ENCODE data around the gene GK. TPM values are rescaled to one million over a fixed set of nuclear protein-coding genes. Genes with fewer than 3 reads are reported as not detected.

GK gene
- total RNA-seq, 1 experiment from 2014 or later = 9.8 TPM

DNA sequence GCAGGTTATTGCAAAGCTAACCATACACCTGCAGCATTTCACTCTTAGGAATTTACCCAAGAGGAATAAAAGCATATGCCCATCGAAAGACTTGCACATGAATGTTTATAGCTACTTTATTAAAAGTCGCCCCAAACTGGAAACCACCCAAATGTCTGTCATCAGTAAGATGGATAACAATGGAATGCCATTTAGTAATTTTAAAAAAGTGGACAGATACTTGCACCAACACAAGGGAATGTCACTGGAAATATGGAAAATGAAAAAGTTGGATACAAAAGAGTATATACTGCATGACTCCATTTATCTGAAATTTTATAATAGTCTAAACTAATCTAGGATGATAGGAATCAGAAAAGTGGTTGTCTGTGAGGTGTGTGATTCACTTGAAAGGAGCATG, 12.9 kb downstream of the GK start:
- no peak overlapping the region for H3K23ac ChIP-seq (ENCODE audit: insufficient read length, low read depth, low read length)
- no peaks in the 10 kb centered on the region for H4K20me1 ChIP-seq (ENCODE audit: control insufficient read depth, insufficient read depth, insufficient read length)
- no peaks in the 10 kb centered on the region for H3K79me1 ChIP-seq (ENCODE audit: insufficient read depth, low read depth, low read length, poor library complexity, severe bottlenecking)
- H2AFZ ChIP-seq (ENCODE audit: low read length) = no peak overlapping the region
- H3T11ph ChIP-seq (ENCODE audit: low read length) = no peak overlapping the region
- no peak overlapping the region for H2BK5ac ChIP-seq (ENCODE audit: insufficient read length, low read length)
- no peak overlapping the region for H3K4me2 ChIP-seq (ENCODE audit: insufficient read depth, insufficient read length, low read length)
- no peak overlapping the region for H2BK12ac ChIP-seq (ENCODE audit: insufficient read length, low read depth, low read length)
- H3K27me3 ChIP-seq (ENCODE audit: insufficient read depth, low read length) = no peaks in the 10 kb centered on the region
- no peak overlapping the region for H4K5ac ChIP-seq (ENCODE audit: insufficient read length, low read depth, low read length)
- H2BK20ac ChIP-seq (ENCODE audit: low read depth, low read length, poor library complexity, severe bottlenecking) = no peak overlapping the region
- Mint-ChIP-seq H3K4me1 (peaks cover 6 to 8% of the 10 kb centered on the region in 2 experiments; a peak in 3 of 4 replicates), H3K27me3 (ENCODE audit: low read depth) (no peaks in the 10 kb centered on the region), H3K27ac (no peak overlapping the region), H3K9me3 (peaks cover 7 to 41% of the 10 kb centered on the region in 2 experiments), H3K36me3 (ENCODE audit: insufficient read depth in 1 of 3, low read depth in 3 of 3) (peaks cover 11 to 20% (median 12%) of the 10 kb centered on the region in 3 experiments; a peak in 6 of 7 replicates), H3K4me3 (no peak overlapping the region)
- no peak overlapping the region for H3K27ac ChIP-seq (ENCODE audit: insufficient read length, low read depth, low read length)
- H3K18ac ChIP-seq (ENCODE audit: insufficient read length, low read depth, low read length) = no peak overlapping the region
- no peak overlapping the region for H2BK15ac ChIP-seq (ENCODE audit: low read depth, low read length)
- no peak overlapping the region for H2BK120ac ChIP-seq (ENCODE audit: low read depth, low read length, poor library complexity, severe bottlenecking)
- H3K23me2 ChIP-seq (ENCODE audit: insufficient read length, low read depth, low read length, poor library complexity, severe bottlenecking) = no peaks in the 10 kb centered on the region
- H3K14ac ChIP-seq (ENCODE audit: insufficient read depth, low read length) = no peak overlapping the region
- DNase-seq = no peak
- H3K4me1 ChIP-seq (ENCODE audit: insufficient read depth, low read length) = no peaks in the 10 kb centered on the region; the same call in 1 of the 2 replicates
- TF ChIP-seq, protein P1, sequence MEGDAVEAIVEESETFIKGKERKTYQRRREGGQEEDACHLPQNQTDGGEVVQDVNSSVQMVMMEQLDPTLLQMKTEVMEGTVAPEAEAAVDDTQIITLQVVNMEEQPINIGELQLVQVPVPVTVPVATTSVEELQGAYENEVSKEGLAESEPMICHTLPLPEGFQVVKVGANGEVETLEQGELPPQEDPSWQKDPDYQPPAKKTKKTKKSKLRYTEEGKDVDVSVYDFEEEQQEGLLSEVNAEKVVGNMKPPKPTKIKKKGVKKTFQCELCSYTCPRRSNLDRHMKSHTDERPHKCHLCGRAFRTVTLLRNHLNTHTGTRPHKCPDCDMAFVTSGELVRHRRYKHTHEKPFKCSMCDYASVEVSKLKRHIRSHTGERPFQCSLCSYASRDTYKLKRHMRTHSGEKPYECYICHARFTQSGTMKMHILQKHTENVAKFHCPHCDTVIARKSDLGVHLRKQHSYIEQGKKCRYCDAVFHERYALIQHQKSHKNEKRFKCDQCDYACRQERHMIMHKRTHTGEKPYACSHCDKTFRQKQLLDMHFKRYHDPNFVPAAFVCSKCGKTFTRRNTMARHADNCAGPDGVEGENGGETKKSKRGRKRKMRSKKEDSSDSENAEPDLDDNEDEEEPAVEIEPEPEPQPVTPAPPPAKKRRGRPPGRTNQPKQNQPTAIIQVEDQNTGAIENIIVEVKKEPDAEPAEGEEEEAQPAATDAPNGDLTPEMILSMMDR (conservative IDR thresholded peaks at IDR 0.05) = no peak
- H3K4ac ChIP-seq (ENCODE audit: low read depth, low read length) = no peak overlapping the region
- H3K9ac ChIP-seq (ENCODE audit: extremely low read depth, insufficient read length, low read length) = no peak overlapping the region
- no peak overlapping the region for H4K91ac ChIP-seq (ENCODE audit: insufficient read length, low read depth, low read length)
- H2AK5ac ChIP-seq (ENCODE audit: insufficient read length, low read length) = no peak overlapping the region
- peaks cover 6% of the 10 kb centered on the region for H3K9me3 ChIP-seq (ENCODE audit: control insufficient read depth, low read depth, low read length)
- no peaks in the 10 kb centered on the region for H3K79me2 ChIP-seq (ENCODE audit: insufficient read depth, low read length)
- no peak overlapping the region for H3K56ac ChIP-seq (ENCODE audit: insufficient read length, low read depth, low read length)
- H4K8ac ChIP-seq (replicated peaks; ENCODE audit: insufficient read length, low read depth, low read length) = no peak overlapping the region
- WGBS (ENCODE audit: extremely low coverage, insufficient read length, low lambda C conversion rate) = no CpG with 5 or more reads among the region's 2 CpGs
